ENCODE results near the gene ATRIP. TPM values are rescaled to one million over a fixed set of nuclear protein-coding genes. Genes with fewer than 3 reads are reported as not detected.

The ATRIP gene
- total and polyA plus RNA-seq, 2 of the 8 experiments (the other 6 are each of a cell fraction or from before 2014, with no cell fraction given): 18.5 to 20.2 TPM

- no peak for TF ChIP-seq E2F6 (IDR thresholded peaks at IDR 0.05)
- no peak for TF ChIP-seq FOSL1 (IDR thresholded peaks at IDR 0.05; ENCODE audit: insufficient read depth, low read depth, low read length)
- no peak for TF ChIP-seq ATF3 (IDR thresholded peaks at IDR 0.05; ENCODE audit: insufficient read depth, low read depth, low read length)
- no peak for TF ChIP-seq EP300 (IDR thresholded peaks at IDR 0.05; ENCODE audit: borderline replicate concordance in 1 of 2, low read depth in 2 of 2, low read length in 2 of 2)
- no peak for TF ChIP-seq KDM1A (IDR thresholded peaks at IDR 0.05; ENCODE audit: borderline replicate concordance, low read length)
- no peak for TF ChIP-seq CTBP2 (IDR thresholded peaks at IDR 0.05; ENCODE audit: borderline replicate concordance, insufficient read depth, insufficient read length, low read length)
Measured at GRCh38 chr3:48428572-48429316, 17.8 kb upstream of the ATRIP start (continued).

Measured in H1 (cell line).